GM18517 (cell line): ENCODE data around the gene INPPL1.
"Not testable (repeated sequence)": the region's sequence is repeated elsewhere in the genome, so short reads cannot be mapped to it uniquely, and the experiment has no call there.

Experiments used
- ATAC-seq: cut with Tn5 transposase; IDR thresholded peaks from one replicate; pipeline ENCODE4 v1.9.1; 2021; ENCODE audit warnings: mild to moderate bottlenecking, moderate library complexity; ENCODE audit not compliant: unreplicated experiment

INPPL1 gene

GRCh38 chr11:72224564-72225410 lies at the start of gene INPPL1:
Gene INPPL1, plus strand, starts transcription at chr11:72224767. Its CDS starts 218 bp downstream, at chr11:72224985.
- no peak for ATAC-seq

- no peak for ATAC-seq
These were observed 46.9 kb upstream of the INPPL1 start for GRCh38 chr11:72177656-72178055.

- no peak for ATAC-seq
These were observed 45.3 kb upstream of the INPPL1 start for GRCh38 chr11:72179049-72179803.

- ATAC-seq, result no peak
These were observed 44.7 kb upstream of the INPPL1 start for GRCh38 chr11:72179804-72180396.

- not testable (repeated sequence) for ATAC-seq
These were observed 43.5 kb upstream of the INPPL1 start for GRCh38 chr11:72180892-72181552.

GRCh38 chr11:72181553-72181958 lies 43.0 kb upstream of the INPPL1 start:
- ATAC-seq, result not testable (repeated sequence)

- ATAC-seq, result no peak
These were observed 36.3 kb upstream of the INPPL1 start for GRCh38 chr11:72188267-72188666.

GRCh38 chr11:72189455-72190250 lies 34.9 kb upstream of the INPPL1 start:
- no peak for ATAC-seq

- no peak for ATAC-seq
These were observed 33.9 kb upstream of the INPPL1 start for GRCh38 chr11:72190631-72191071.

GRCh38 chr11:72191961-72192381 lies 32.6 kb upstream of the INPPL1 start, which contains the start of gene FOLR1:
Gene FOLR1, plus strand, starts transcription at chr11:72192140. Its CDS starts 34 bp downstream, at chr11:72192174.
- no peak for ATAC-seq

GRCh38 chr11:72195518-72196270 lies 28.9 kb upstream of the INPPL1 start:
- ATAC-seq, result no peak

GRCh38 chr11:72201445-72201844 lies 23.1 kb upstream of the INPPL1 start:
- not testable (repeated sequence) for ATAC-seq

GRCh38 chr11:72202571-72202970 lies 22.0 kb upstream of the INPPL1 start:
- ATAC-seq, result no peak

GRCh38 chr11:72203163-72203562 lies 21.4 kb upstream of the INPPL1 start:
- ATAC-seq, result no peak

GRCh38 chr11:72204886-72205285 lies 19.7 kb upstream of the INPPL1 start:
- ATAC-seq, result no peak

GRCh38 chr11:72206794-72207193 lies 17.8 kb upstream of the INPPL1 start:
- ATAC-seq, result not testable (repeated sequence)

- ATAC-seq, result no peak
These were observed 16.3 kb upstream of the INPPL1 start for GRCh38 chr11:72208281-72208680.

- no peak for ATAC-seq
These were observed 15.5 kb upstream of the INPPL1 start for GRCh38 chr11:72209101-72209500.

GRCh38 chr11:72216638-72217037 lies 7.9 kb upstream of the INPPL1 start, which contains the start of gene FOLR2:
Gene FOLR2, plus strand, starts transcription at chr11:72216794. Its CDS starts 1,791 bp downstream, at chr11:72218585.
- ATAC-seq, result no peak
